Measurements from ENCODE around the gene GPC1. TPM values are rescaled to one million over a fixed set of nuclear protein-coding genes. Genes with fewer than 3 reads are reported as not detected.

The GPC1 gene
- total RNA-seq, 1 donor from 2014 or later: 101 TPM

Other genes starting within 250 kb of the GPC1 start
- 8.9 TPM for gene ANKMY1, start 122.3 kb downstream of the GPC1 start, total RNA-seq
- gene DUSP28, start 124.7 kb downstream of the GPC1 start, total RNA-seq: 3.7 TPM
- 44.6 TPM for gene RNPEPL1, start 132.8 kb downstream of the GPC1 start, total RNA-seq
- gene CAPN10, start 151.1 kb downstream of the GPC1 start, total RNA-seq: 10.5 TPM
- 0.24 TPM for gene GPR35, start 189.8 kb downstream of the GPC1 start, total RNA-seq
- gene AQP12B, start 247.2 kb downstream of the GPC1 start, total RNA-seq: not detected

All from esophagus mucosa (tissue), 1 donor.